ENCODE results near the gene PXDN.
A peak's percentile ranks its signal among the peaks of the same experiment; 100 is the strongest.

PXDN gene

GRCh38 chr2:1594123-1594372, 150.3 kb downstream of the PXDN start:
- H3K4ac ChIP-seq (ENCODE audit: low read depth, low read length): no peak overlapping the region
- H3K4me1 ChIP-seq (ENCODE audit: control insufficient read depth, low read depth, low read length): peaks cover 3% of the 10 kb centered on the region
- H3K4me3 ChIP-seq (ENCODE audit: low read length): no peak overlapping the region
- no CpG with 5 or more reads among the region's 6 CpGs for WGBS (ENCODE audit: extremely low coverage, insufficient coverage, low lambda C conversion rate)
- H3K4me2 ChIP-seq (ENCODE audit: low read length): no peak overlapping the region
- H2BK15ac ChIP-seq (replicated peaks; ENCODE audit: low read depth): no peak overlapping the region
- no peaks in the 10 kb centered on the region for H3K36me3 ChIP-seq (ENCODE audit: control insufficient read depth, insufficient read depth, low read length)
- H3K56ac ChIP-seq (ENCODE audit: low read length): peak overlapping the region; percentile 47
- H3K23ac ChIP-seq (ENCODE audit: low read length): no peak overlapping the region
- no peak overlapping the region for H4K8ac ChIP-seq (ENCODE audit: low read depth, low read length)
- no peaks in the 10 kb centered on the region for H3K79me2 ChIP-seq (ENCODE audit: control insufficient read depth, insufficient read depth, low read length)
- H3K9ac ChIP-seq (ENCODE audit: low read length): no peak overlapping the region
- H3K27me3 ChIP-seq (ENCODE audit: insufficient read depth, low read length, poor library complexity): no peaks in the 10 kb centered on the region
- DNase-seq: no peak
- H2BK120ac ChIP-seq (ENCODE audit: low read depth, low read length): no peak overlapping the region
- H2BK5ac ChIP-seq (ENCODE audit: low read length): no peak overlapping the region
- H3K18ac ChIP-seq (ENCODE audit: low read length): no peak overlapping the region
- H3K27ac ChIP-seq (ENCODE audit: low read depth, low read length): no peak overlapping the region
- H2AK5ac ChIP-seq (ENCODE audit: low read length): no peak overlapping the region
- H4K5ac ChIP-seq (ENCODE audit: low read length): no peak overlapping the region
- no peaks in the 10 kb centered on the region for H3K79me1 ChIP-seq (ENCODE audit: low read length)

DNA sequence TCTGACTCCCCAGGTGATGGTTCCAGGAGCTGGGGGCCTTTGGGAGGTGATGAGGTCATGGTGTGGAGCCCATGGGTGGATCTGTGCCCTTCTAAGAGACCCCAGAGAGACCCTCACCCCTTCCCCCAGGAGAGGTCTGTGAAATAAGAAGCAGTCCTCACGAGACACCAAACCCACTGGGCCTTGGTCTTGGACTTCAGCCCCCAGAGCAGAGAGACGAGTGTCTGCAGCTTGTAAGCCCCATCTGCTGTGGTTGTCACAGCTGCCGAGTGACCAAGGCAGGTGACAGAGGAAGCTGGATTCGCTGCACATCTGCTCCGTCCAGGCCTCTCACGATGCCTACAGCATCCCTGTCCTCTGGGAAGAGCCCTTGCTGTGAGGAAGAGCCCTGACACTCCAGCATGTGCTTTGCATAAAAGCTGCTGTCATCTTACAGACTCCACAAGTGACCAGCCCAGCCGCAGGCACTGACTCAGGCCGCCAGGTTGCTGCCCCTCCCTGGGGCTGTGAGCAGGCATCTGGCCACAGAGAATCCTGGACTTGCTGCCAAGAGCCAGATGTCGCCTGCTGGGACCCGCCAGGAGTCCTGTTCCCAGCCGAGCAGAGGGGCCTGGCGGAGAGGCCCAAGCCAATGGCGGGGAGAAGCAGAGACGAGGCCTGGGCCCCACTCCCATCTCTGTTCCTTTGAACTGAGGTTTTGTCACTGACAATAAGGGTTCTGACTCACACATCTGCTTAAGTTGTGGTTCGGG, 150.8 kb downstream of the PXDN start:
- no peak overlapping the region for H3K4ac ChIP-seq (ENCODE audit: low read depth, low read length)
- peak overlapping the region; percentile 22 for H3K56ac ChIP-seq (ENCODE audit: low read length)
- H4K8ac ChIP-seq (ENCODE audit: low read depth, low read length): no peak overlapping the region
- no peak overlapping the region for H3K4me3 ChIP-seq (ENCODE audit: low read length)
- H2AK5ac ChIP-seq (ENCODE audit: low read length): no peak overlapping the region
- no peak overlapping the region for H2BK5ac ChIP-seq (ENCODE audit: low read length)
- WGBS (ENCODE audit: extremely low coverage, insufficient coverage, low lambda C conversion rate): no CpG with 5 or more reads among the region's 15 CpGs
- no peak overlapping the region for H2BK15ac ChIP-seq (replicated peaks; ENCODE audit: low read depth)
- H4K5ac ChIP-seq (ENCODE audit: low read length): no peak overlapping the region
- peaks cover 3% of the 10 kb centered on the region for H3K4me1 ChIP-seq (ENCODE audit: control insufficient read depth, low read depth, low read length)
- no peak overlapping the region for H3K9ac ChIP-seq (ENCODE audit: low read length)
- H3K79me2 ChIP-seq (ENCODE audit: control insufficient read depth, insufficient read depth, low read length): no peaks in the 10 kb centered on the region
- no peaks in the 10 kb centered on the region for H3K79me1 ChIP-seq (ENCODE audit: low read length)
- H3K23ac ChIP-seq (ENCODE audit: low read length): no peak overlapping the region
- H2BK120ac ChIP-seq (ENCODE audit: low read depth, low read length): no peak overlapping the region
- H3K27ac ChIP-seq (ENCODE audit: low read depth, low read length): no peak overlapping the region
- H3K36me3 ChIP-seq (ENCODE audit: control insufficient read depth, insufficient read depth, low read length): no peaks in the 10 kb centered on the region
- H3K18ac ChIP-seq (ENCODE audit: low read length): no peak overlapping the region
- no peak overlapping the region for H3K4me2 ChIP-seq (ENCODE audit: low read length)
- DNase-seq: peak; percentile 66
- H3K27me3 ChIP-seq (ENCODE audit: insufficient read depth, low read length, poor library complexity): no peaks in the 10 kb centered on the region

DNA sequence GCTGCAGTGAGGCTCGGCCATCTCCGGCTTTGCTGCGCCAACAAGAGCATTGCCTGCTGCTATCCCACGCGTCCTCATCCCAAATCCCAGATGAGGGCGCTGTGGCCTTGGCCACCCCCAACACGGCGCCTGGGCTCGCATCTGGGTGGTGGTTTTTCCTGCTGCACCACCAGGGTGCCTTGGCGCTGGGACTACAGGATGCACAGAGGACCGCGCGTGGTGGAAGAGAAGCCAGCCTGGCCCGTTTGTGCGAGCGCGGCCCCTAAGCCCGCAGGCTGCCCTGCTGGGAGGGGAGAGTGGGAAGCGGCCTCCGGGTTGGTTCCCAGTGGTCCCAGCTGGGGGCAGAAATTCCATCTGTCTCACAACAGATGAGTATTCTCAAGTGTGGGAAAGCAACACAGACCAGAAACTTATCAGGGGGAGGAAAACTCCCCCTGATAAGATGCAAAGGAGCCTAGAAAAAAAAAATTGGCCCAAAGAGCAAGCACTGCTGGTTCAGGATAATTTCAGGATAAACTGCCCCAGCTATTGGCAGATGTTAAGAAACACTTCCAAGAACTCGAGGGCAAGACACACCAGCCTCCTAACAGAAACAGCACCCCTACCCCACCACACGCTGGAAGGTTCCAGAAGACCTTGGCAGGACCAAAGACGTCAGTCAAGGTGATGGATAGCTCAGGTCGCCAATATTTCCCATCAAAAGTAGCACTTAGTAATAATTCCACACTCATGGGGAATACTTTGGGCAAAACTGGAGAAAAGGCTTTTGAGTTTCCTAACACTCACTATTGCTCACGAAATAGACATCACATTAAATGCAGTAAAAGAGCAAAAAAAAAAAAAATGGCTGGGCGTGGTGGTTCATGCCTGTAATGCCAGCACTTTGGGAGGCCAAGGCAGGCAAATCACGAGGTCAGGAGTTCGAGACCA, 152.1 kb downstream of the PXDN start:
- no peak overlapping the region for H3K23ac ChIP-seq (ENCODE audit: low read length)
- no peak overlapping the region for H2BK15ac ChIP-seq (replicated peaks; ENCODE audit: low read depth)
- no peak overlapping the region for H2BK5ac ChIP-seq (ENCODE audit: low read length)
- no peak overlapping the region for H4K8ac ChIP-seq (ENCODE audit: low read depth, low read length)
- no peak overlapping the region for H2BK120ac ChIP-seq (ENCODE audit: low read depth, low read length)
- no peak overlapping the region for H4K5ac ChIP-seq (ENCODE audit: low read length)
- no peaks in the 10 kb centered on the region for H3K36me3 ChIP-seq (ENCODE audit: control insufficient read depth, insufficient read depth, low read length)
- no peak overlapping the region for H3K4me3 ChIP-seq (ENCODE audit: low read length)
- no peak overlapping the region for H3K27ac ChIP-seq (ENCODE audit: low read depth, low read length)
- peak overlapping the region; percentile 50 for H3K56ac ChIP-seq (ENCODE audit: low read length)
- no peak overlapping the region for H3K18ac ChIP-seq (ENCODE audit: low read length)
- no CpG with 5 or more reads among the region's 28 CpGs for WGBS (ENCODE audit: extremely low coverage, insufficient coverage, low lambda C conversion rate)
- no peak overlapping the region for H3K4me2 ChIP-seq (ENCODE audit: low read length)
- H3K4ac ChIP-seq (ENCODE audit: low read depth, low read length): no peak overlapping the region
- H3K9ac ChIP-seq (ENCODE audit: low read length): no peak overlapping the region
- H3K79me1 ChIP-seq (ENCODE audit: low read length): no peaks in the 10 kb centered on the region
- DNase-seq: peak; percentile 93
- H3K79me2 ChIP-seq (ENCODE audit: control insufficient read depth, insufficient read depth, low read length): no peaks in the 10 kb centered on the region
- no peak overlapping the region for H2AK5ac ChIP-seq (ENCODE audit: low read length)
- no peaks in the 10 kb centered on the region for H3K27me3 ChIP-seq (ENCODE audit: insufficient read depth, low read length, poor library complexity)
- peaks cover 3% of the 10 kb centered on the region for H3K4me1 ChIP-seq (ENCODE audit: control insufficient read depth, low read depth, low read length)

DNA sequence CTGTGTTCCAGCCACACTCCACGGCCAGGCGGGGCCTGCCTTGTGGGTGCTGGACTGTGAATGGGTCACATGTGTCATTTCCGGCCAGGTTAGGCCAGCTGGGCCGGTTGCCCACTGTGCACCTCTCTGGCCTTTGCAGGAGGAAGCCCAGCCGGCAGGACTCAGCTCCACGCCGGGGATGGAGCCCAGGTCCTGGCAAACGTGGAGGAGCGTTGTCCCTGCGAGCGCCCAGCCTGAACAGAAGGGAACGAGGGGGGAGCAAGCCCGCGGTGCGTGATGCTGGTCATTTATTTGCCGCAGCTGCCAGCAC, 152.9 kb downstream of the PXDN start:
- Histone ChIP-seq H3K4me2 (ENCODE audit: low read length) (no peak overlapping the region), H3K4me3 (ENCODE audit: low read length) (no peak overlapping the region), H3K36me3 (ENCODE audit: control insufficient read depth, insufficient read depth, low read length) (no peaks in the 10 kb centered on the region), H2AK5ac (ENCODE audit: low read length) (no peak overlapping the region), H3K4me1 (ENCODE audit: control insufficient read depth, low read depth, low read length) (peaks cover 3% of the 10 kb centered on the region), H3K79me2 (ENCODE audit: control insufficient read depth, insufficient read depth, low read length) (no peaks in the 10 kb centered on the region), H3K27me3 (ENCODE audit: insufficient read depth, low read length, poor library complexity) (no peaks in the 10 kb centered on the region), H3K18ac (ENCODE audit: low read length) (no peak overlapping the region), H2BK5ac (ENCODE audit: low read length) (no peak overlapping the region), H3K79me1 (ENCODE audit: low read length) (no peaks in the 10 kb centered on the region), H4K5ac (ENCODE audit: low read length) (no peak overlapping the region), H3K56ac (ENCODE audit: low read length) (peak overlapping the region; percentile 54), H3K23ac (ENCODE audit: low read length) (no peak overlapping the region), H3K4ac (ENCODE audit: low read depth, low read length) (no peak overlapping the region), H3K27ac (ENCODE audit: low read depth, low read length) (no peak overlapping the region), H3K9ac (ENCODE audit: low read length) (no peak overlapping the region), H4K8ac (ENCODE audit: low read depth, low read length) (no peak overlapping the region), H2BK15ac (replicated peaks; ENCODE audit: low read depth) (no peak overlapping the region), H2BK120ac (ENCODE audit: low read depth, low read length) (no peak overlapping the region)
- no peak for DNase-seq
- no CpG with 5 or more reads among the region's 16 CpGs for WGBS (ENCODE audit: extremely low coverage, insufficient coverage, low lambda C conversion rate)

GRCh38 chr2:1590596-1591460, 153.5 kb downstream of the PXDN start:
- Histone ChIP-seq H2BK5ac (ENCODE audit: low read length) (no peak overlapping the region), H3K56ac (ENCODE audit: low read length) (peak overlapping the region; percentile 54), H4K8ac (ENCODE audit: low read depth, low read length) (no peak overlapping the region), H3K23ac (ENCODE audit: low read length) (no peak overlapping the region), H2AK5ac (ENCODE audit: low read length) (no peak overlapping the region), H3K27me3 (ENCODE audit: insufficient read depth, low read length, poor library complexity) (no peaks in the 10 kb centered on the region), H3K4me2 (ENCODE audit: low read length) (no peak overlapping the region), H3K27ac (ENCODE audit: low read depth, low read length) (no peak overlapping the region), H3K4me3 (ENCODE audit: low read length) (no peak overlapping the region), H3K79me2 (ENCODE audit: control insufficient read depth, insufficient read depth, low read length) (no peaks in the 10 kb centered on the region), H3K4me1 (ENCODE audit: control insufficient read depth, low read depth, low read length) (peaks cover 3% of the 10 kb centered on the region), H2BK15ac (replicated peaks; ENCODE audit: low read depth) (no peak overlapping the region), H3K79me1 (ENCODE audit: low read length) (no peaks in the 10 kb centered on the region), H3K36me3 (ENCODE audit: control insufficient read depth, insufficient read depth, low read length) (no peaks in the 10 kb centered on the region), H2BK120ac (ENCODE audit: low read depth, low read length) (no peak overlapping the region), H3K18ac (ENCODE audit: low read length) (no peak overlapping the region), H3K4ac (ENCODE audit: low read depth, low read length) (no peak overlapping the region), H4K5ac (ENCODE audit: low read length) (no peak overlapping the region), H3K9ac (ENCODE audit: low read length) (no peak overlapping the region)
- no CpG with 5 or more reads among the region's 18 CpGs for WGBS (ENCODE audit: extremely low coverage, insufficient coverage, low lambda C conversion rate)
- DNase-seq: peak; percentile 44

Measured in mesendoderm (in vitro differentiated cells).